Testis (tissue), 3 donors: ENCODE results near the gene PRDM12. TPM values are rescaled to one million over a fixed set of nuclear protein-coding genes. Genes with fewer than 3 reads are reported as not detected.

ENCODE experiments used
- DNase-seq: peaks from one replicate; pipeline ENCODE4 v3.0.0-alpha.2; 2019
- H3K27ac ChIP-seq, 2 donors: fragments of 200-600 bp; sonication (generic); one replicate each; pipeline ENCODE4 v1.5.1; 2019
- H3K27me3 ChIP-seq: fragments of 200-600 bp; sonication (generic); one replicate; pipeline ENCODE4 v1.5.1; 2019
- H3K36me3 ChIP-seq: fragments of 200-600 bp; sonication (generic); one replicate; pipeline ENCODE4 v1.5.1; 2017; ENCODE audit warnings: low read depth; ENCODE audit errors: missing control alignments
- H3K4me1 ChIP-seq: fragments of 200-600 bp; sonication (generic); one replicate; pipeline ENCODE4 v1.5.1; 2019
- H3K4me3 ChIP-seq, 2 donors: fragments of 200-600 bp; sonication (generic); one replicate each; pipeline ENCODE4 v1.5.1; 2017 to 2019
- H3K9me3 ChIP-seq: fragments of 200-600 bp; sonication (generic); one replicate; pipeline ENCODE4 v1.5.1; 2017
- CTCF ChIP-seq, 3 experiments: fragments of 450-650 bp in 2 of 3; fragments of 200-600 bp in 1 of 3; sonication (generic) in 1 of 3; IDR thresholded peaks; one replicate each; pipeline ENCODE4 v1.5.1; 2016 to 2019; ENCODE audit warnings: antibody characterized with exemption in 3 of 3, mild to moderate bottlenecking in 2 of 3, moderate library complexity in 1 of 3
- POLR2A ChIP-seq: fragments of 450-650 bp; IDR thresholded peaks from one replicate; pipeline ENCODE4 v1.6.1; 2017; ENCODE audit warnings: antibody characterized with exemption, mild to moderate bottlenecking, moderate library complexity
- WGBS, 2 donors: methylation state at CpG; one replicate each; pipeline ENCODE4 v1.1.5; 2018; 5-methylcytosine and 5-hydroxymethylcytosine counted together
- intact Hi-C: fragments of 100-400 bp; cut with DNase I; formaldehyde crosslinking; loops from one replicate; pipeline ENCODE4 v1.15.1; 2023; ENCODE audit warnings: low total_unique reads
- polyA plus RNA-seq: library from polyadenylated mRNA; stranded (reverse); fragments of 350-450 nt; fragmentation: Illumina TruSeq; extraction: RNeasy Lipid Tissue Mini Kit (QIAGEN cat#74804); gene quantifications from one replicate; pipeline ENCODE4 v1.2.3, GENCODE V29; 2014; ENCODE audit warnings: low read depth, low replicate concordance; ENCODE audit not compliant: insufficient read depth
- total RNA-seq, 2 donors: library from RNA; depleted of rRNA; stranded (reverse); fragments of >200 nt; gene quantifications; one replicate each; pipeline ENCODE4 v1.2.3, GENCODE V29; 2016

Gene PRDM12
- total and polyA plus RNA-seq, 3 donors from 2014 or later, result 0.32 to 0.71 (median 0.68) TPM

GRCh38 chr9:130687615-130688014 is 23.2 kb downstream of the PRDM12 start:
- Histone ChIP-seq H3K27ac (no peak overlapping the region), H3K4me3 (no peak overlapping the region), H3K9me3 (no peaks in the 10 kb centered on the region), H3K27me3 (no peaks in the 10 kb centered on the region), H3K36me3 (no peaks in the 10 kb centered on the region), H3K4me1 (peaks cover 5% of the 10 kb centered on the region)
- DNase-seq, result no peak
- TF ChIP-seq POLR2A (no peak), CTCF (IDR thresholded peaks at IDR 0.05) (no peak)
- WGBS, 2 donors, result 85 to 87% methylated on average over 2 of the region's 2 CpGs
- intact Hi-C loops, result no loop called here

GRCh38 chr9:130688072-130688471 is 23.7 kb downstream of the PRDM12 start:
- H3K36me3 ChIP-seq, result no peaks in the 10 kb centered on the region
- TF ChIP-seq POLR2A (no peak), CTCF (IDR thresholded peaks at IDR 0.05) (no peak)

GRCh38 chr9:130689572-130689936 is 25.2 kb downstream of the PRDM12 start:
- TF ChIP-seq CTCF (IDR thresholded peaks at IDR 0.05), result no peak
- TF ChIP-seq POLR2A, result no peak
- Histone ChIP-seq H3K27me3 (no peaks in the 10 kb centered on the region), H3K4me1 (peaks cover 16% of the 10 kb centered on the region), H3K36me3 (no peaks in the 10 kb centered on the region), H3K27ac (peak overlapping the region; percentile 12 to 46), H3K4me3 (peak overlapping the region in 1 of 2 donors; percentile 57), H3K9me3 (no peaks in the 10 kb centered on the region)
- 5 to 10% methylated on average over 1 of the region's 1 CpG for WGBS, 2 donors
- intact Hi-C loops, result no loop called here
- no peak for DNase-seq

More at GRCh38 chr9:130688072-130688471, 23.7 kb downstream of the PRDM12 start:
- Histone ChIP-seq H3K27me3 (no peaks in the 10 kb centered on the region), H3K4me3 (no peak overlapping the region), H3K4me1 (peaks cover 8% of the 10 kb centered on the region), H3K27ac (no peak overlapping the region), H3K9me3 (no peaks in the 10 kb centered on the region)
- intact Hi-C loops, result no loop called here
- no peak for DNase-seq
- WGBS, 2 donors, result 84 to 86% methylated on average over 5 of the region's 5 CpGs

- DNase-seq, result peak; percentile 95
- no peaks in the 10 kb centered on the region for H3K27me3 ChIP-seq
- H3K36me3 ChIP-seq, result no peaks in the 10 kb centered on the region
- 13 to 22% methylated on average over 15 of the region's 15 CpGs for WGBS, 2 donors
- H3K9me3 ChIP-seq, result no peaks in the 10 kb centered on the region
- H3K4me1 ChIP-seq, result peaks cover 21% of the 10 kb centered on the region
- peak overlapping the region; percentile 15 to 57 for H3K4me3 ChIP-seq
- intact Hi-C loops, result no loop called here
- no peak for TF ChIP-seq CTCF (IDR thresholded peaks at IDR 0.05)
- no peak for TF ChIP-seq POLR2A
- H3K27ac ChIP-seq, result peak overlapping the region; percentile 68 to 76
These were observed 25.7 kb downstream of the PRDM12 start for GRCh38 chr9:130689937-130690700.

DNA sequence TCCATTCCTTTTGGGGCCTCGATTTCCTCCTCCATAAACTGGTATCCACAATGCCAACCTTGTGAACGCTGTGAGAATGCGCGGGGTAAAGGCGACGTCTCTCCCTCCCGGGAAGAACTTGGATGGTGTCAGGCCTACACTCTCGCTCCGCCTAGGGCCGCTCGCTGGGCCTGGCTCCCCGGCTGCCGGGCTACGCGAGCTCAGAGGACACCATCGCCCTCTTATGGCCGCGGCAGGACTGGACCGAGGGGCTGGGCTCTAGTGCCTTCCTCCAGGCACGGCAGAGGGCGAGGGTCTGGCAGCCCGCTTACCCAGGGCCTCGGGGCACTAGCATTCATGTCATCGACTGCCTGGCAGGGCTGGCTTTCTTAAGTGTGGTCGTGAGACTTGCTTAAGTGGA is 27.9 kb downstream of the PRDM12 start:
- 30 to 44% methylated on average over 7 to 25 of the region's 25 CpGs for WGBS, 2 donors

More for the DNA sequence above, 27.9 kb downstream of the PRDM12 start:
- H3K27me3 ChIP-seq, result no peaks in the 10 kb centered on the region
- DNase-seq, result peak; percentile 43
- H3K36me3 ChIP-seq, result no peaks in the 10 kb centered on the region
- H3K9me3 ChIP-seq, result no peaks in the 10 kb centered on the region
- H3K4me3 ChIP-seq, result peak overlapping the region in 1 of 2 donors; percentile 66
- peaks cover 23% of the 10 kb centered on the region for H3K4me1 ChIP-seq
- intact Hi-C loops, result no loop called here
- peak in 1 of 3 experiments; percentile 8 for TF ChIP-seq CTCF (IDR thresholded peaks at IDR 0.05)
- TF ChIP-seq POLR2A, result no peak
- no peak overlapping the region for H3K27ac ChIP-seq
